ENCODE measurements around the gene MEG3.
"Not testable (repeated sequence)": the region's sequence is repeated elsewhere in the genome, so short reads cannot be mapped to it uniquely, and the experiment has no call there.

The MEG3 gene

DNA sequence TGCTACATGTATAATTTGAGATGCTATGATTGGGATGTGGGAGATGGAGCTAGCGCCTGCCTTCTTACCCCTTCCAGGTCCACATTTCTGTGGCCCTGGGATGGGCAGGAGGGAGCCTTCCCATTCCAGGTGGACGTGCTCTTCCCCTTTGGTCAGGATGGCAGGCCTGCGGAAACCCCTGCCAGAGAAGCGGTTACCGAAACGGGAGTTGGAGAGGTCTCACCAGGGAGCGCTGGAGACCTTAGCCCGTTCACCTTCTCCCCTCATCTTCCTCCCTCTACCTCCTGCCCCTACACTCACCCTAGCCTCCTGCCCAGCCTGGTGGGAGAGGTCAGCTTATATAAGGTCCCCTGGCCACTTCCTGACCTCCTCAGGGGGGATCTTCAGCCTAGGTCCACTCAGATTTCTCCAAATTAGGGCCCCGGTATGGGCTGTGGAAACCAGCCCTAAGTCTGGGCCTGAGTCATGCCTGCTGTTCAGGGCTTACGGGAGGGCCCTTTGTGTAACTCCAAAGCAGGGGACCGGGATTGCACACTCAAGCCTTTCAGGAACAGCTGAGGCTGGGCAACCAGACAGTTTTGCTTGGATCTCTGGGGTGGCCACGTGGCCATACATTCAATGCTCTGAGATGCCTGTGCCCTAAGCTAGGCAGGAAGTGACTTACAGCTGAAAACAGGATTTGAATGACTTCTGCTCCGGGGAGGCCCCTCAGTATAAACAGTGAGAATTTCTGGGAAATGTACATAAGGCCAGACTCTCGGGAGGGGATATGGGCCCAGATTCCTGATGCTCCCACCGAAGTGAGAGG lies 10.2 kb upstream of the MEG3 start:
- no peak for DNase-seq (ENCODE audit: low spot score)

- no peak for DNase-seq (ENCODE audit: low spot score)
Measured at GRCh38 chr14:100816286-100816949, 9.5 kb upstream of the MEG3 start.

DNA sequence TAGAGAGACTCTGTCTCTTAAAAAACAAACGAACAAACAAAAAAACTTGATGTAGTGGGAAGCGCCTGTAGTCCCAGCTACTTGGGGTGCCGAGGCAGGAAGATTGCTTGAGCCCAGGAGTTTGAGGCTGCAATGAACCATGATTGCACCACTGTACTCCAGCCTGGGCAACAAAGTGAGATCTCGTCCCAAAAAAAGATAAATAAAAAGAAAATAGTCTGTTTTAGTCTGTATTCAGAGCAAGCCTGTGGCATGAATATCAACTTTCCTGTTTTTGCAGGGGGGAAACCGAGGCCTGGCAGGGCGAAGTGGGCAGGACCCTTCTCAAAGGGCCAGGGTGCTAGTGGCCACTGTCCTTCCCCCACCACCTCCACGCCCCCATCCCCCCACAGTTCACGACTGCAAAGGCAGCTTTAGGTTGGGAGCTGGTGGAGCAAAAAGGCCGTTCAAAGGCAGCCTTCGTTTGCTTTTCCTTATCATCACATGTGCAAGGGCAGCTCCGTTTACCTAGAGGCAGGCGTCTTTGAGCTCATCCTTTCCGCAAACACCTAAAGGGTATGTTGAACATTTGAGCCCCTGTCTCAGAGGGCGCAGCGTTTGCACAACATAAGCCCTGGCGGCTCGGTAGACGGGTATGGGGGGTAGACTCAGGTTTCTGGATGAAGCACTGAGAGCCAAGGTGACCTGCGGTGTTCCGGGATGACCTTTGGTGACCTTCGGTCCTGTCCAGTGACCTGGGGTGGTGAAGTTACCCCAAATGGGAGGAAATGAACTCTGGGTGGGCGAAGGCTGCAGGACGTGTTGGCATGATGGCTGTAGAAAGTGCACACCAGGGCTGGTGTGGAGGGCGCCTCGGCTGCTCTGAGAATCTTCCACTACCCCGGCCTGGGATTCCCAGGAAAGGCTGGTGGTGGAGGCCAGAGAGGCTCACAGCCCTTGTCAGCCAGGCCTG lies 8.7 kb upstream of the MEG3 start:
- DNase-seq (ENCODE audit: low spot score) = no peak

GRCh38 chr14:100818221-100818699 lies 7.7 kb upstream of the MEG3 start:
- DNase-seq (ENCODE audit: low spot score) = no peak

DNA sequence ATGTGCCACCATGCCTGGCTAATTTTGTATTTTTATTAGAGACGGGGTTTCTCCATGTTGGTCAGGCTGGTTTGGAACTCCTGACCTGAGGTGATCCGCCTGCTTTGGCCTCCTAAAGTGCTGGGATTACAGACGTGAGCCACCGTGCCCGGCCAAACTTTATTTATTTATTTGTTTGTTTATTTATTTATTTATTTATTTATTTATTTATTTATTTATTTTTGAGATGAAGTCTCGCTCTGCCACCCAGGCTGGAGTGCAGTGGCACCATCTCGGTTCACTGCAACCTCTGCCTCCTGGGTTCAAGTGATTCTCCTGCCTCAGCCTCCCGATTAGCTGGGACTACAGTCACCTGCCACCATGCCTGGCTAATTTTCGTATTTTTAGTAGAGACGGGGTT lies 7.0 kb upstream of the MEG3 start:
- DNase-seq (ENCODE audit: low spot score) = not testable (repeated sequence)

- no peak for DNase-seq (ENCODE audit: low spot score)
Measured at GRCh38 chr14:100819453-100819828, 6.5 kb upstream of the MEG3 start.

DNA sequence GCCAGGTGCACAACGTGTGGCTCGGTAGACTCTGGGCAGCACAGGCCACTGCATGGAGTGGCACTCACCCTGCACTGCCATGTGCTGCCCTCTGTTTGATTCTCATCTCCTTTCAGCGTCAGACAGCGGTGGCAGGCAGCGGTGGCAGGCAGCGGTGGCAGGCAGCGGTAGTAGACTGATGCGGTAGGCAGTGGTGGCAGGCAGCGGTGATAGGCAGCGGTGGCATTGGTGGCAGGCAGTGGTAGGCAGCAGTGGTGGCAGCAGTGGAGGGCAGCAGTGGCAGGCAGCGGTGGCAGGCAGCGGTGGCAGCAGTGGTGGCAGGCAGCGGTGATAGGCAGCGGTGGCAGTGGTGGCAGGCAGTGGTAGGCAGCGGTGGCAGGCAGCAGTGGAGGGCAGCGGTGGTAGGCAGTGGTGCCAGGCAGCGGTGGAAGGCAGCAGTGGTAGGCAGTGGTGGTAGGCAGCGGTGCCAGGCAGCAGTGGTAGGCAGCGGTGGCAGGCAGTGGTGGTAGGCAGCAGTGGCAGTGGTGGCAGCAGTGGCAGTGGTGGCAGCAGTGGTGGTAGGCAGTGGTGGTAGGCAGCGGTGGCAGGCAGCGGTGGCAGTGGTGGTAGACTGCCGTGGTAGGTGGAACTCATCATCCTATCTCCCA lies 6.0 kb upstream of the MEG3 start:
- no peak for DNase-seq (ENCODE audit: low spot score)

- no peak for DNase-seq (ENCODE audit: low spot score)
Measured at GRCh38 chr14:100820957-100821356, 5.0 kb upstream of the MEG3 start.

- DNase-seq (ENCODE audit: low spot score) = no peak
Measured at GRCh38 chr14:100822013-100822412, 3.9 kb upstream of the MEG3 start.

- no peak for DNase-seq (ENCODE audit: low spot score)
Measured at GRCh38 chr14:100822532-100823296, 3.2 kb upstream of the MEG3 start.

DNA sequence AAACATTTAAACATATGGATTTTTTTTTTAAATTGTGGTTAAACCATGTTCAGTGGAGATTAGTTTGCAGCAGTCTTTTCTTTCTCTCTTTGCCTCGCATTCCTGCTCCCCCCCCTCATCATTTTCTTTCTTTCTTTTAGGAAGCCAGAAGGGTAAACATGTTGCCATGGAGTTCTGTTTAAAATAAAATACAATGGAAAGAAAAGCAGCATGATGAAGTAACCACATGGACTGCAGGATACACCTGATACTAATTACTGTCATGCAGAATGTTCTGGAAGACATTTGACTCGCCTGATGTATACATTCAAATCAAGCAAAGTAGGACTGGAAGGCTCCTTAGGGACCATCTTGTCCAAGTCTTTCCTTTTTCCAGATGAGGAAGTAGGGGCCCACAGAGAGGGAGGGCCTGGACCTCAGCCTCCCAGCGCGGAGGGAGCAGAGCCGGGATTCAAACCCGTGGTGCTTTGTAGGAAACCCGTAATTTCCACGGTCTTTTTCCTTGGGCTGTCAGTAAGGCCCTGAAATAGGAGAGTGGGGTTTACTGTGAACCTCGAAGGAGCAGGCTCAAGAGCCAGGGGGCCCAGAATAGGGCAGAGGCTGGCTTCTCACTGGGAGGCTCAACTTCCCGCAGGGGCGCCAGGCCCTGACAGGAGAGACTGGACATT lies 2.4 kb upstream of the MEG3 start:
- DNase-seq (ENCODE audit: low spot score) = no peak

- DNase-seq (ENCODE audit: low spot score) = peak; percentile 58
Measured at GRCh38 chr14:100824091-100824551, 1.8 kb upstream of the MEG3 start.

GRCh38 chr14:100824901-100825712 lies 811 bp upstream of the MEG3 start:
- no peak for DNase-seq (ENCODE audit: low spot score)

- DNase-seq (ENCODE audit: low spot score) = no peak
Measured at GRCh38 chr14:100826391-100827100, 628 bp downstream of the MEG3 start.

- peak; percentile 47 for DNase-seq (ENCODE audit: low spot score)
Measured at GRCh38 chr14:100827101-100828021, 1.4 kb downstream of the MEG3 start.

- peak; percentile 59 for DNase-seq (ENCODE audit: low spot score)
Measured at GRCh38 chr14:100828031-100828769, 2.3 kb downstream of the MEG3 start.

DNA sequence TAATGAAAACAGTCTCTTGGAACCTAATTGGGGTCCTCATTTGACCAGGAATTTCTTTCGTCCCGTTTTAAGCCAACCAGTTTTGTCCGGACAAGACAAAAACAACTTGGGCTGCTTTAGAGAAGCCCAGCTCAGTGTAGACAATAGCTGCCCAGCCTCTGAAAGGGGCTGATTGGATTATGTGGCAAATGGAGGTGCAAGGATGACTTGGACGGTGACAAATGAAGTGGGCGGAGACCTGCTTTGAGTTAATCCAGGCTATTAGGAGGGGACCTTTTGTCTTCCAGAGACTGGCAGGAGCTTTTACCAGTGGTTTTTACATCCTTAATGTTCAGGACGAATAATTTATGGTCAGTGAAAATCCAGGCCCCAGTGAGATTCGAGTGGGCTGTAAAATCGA lies 4.8 kb downstream of the MEG3 start:
- no peak for DNase-seq (ENCODE audit: low spot score)
